GM12878 (cell line): ENCODE results near the gene SEMA7A.

Source experiments
- CBX3 ChIP-seq: fragments of 200-600 bp; sonication (generic); IDR thresholded peaks from 2 replicates; pipeline ENCODE4 v1.6.1; 2016; ENCODE audit warnings: low read depth, borderline replicate concordance
- CTCF ChIP-seq, 3 experiments: IDR thresholded peaks in 2 of 3; conservative IDR thresholded peaks in 1 of 3; 2 replicates each; pipeline ENCODE4 v1.5.1; 2011; ENCODE audit warnings: low read depth in 3 of 3, low read length in 3 of 3, mild to moderate bottlenecking in 3 of 3, control low read depth in 2 of 3, moderate library complexity in 2 of 3, inconsistent platforms in 1 of 3, mixed read lengths in 1 of 3; ENCODE audit not compliant: control insufficient read depth in 2 of 3, insufficient read depth in 1 of 3; ENCODE audit errors: extremely low read depth in 1 of 3
- EP300 ChIP-seq, 2 experiments: fragments of 150-350 bp in 1 of 2; IDR thresholded peaks; 2 replicates each; pipeline ENCODE4 v1.6.1; 2011 to 2012; ENCODE audit warnings: low read depth in 2 of 2, low read length in 2 of 2, borderline replicate concordance in 1 of 2, improper control_type of control experiment in 1 of 2, inconsistent platforms in 1 of 2; ENCODE audit not compliant: control insufficient read depth in 1 of 2
- JUNB ChIP-seq: IDR thresholded peaks from 2 replicates; pipeline ENCODE4 v1.6.1; 2016; ENCODE audit warnings: antibody characterized with exemption, mild to moderate bottlenecking
- KDM1A ChIP-seq: fragments of 200-600 bp; sonication (generic); IDR thresholded peaks from 2 replicates; pipeline ENCODE4 v1.6.1; 2016; ENCODE audit warnings: borderline replicate concordance
- MAX ChIP-seq: IDR thresholded peaks from 2 replicates; pipeline ENCODE4 v1.6.1; 2012; ENCODE audit warnings: low read depth, low read length, improper control_type of control experiment
- NFYB ChIP-seq: IDR thresholded peaks from 2 replicates; pipeline ENCODE4 v1.6.1; 2011; ENCODE audit warnings: low read depth, mild to moderate bottlenecking, low read length, improper control_type of control experiment, moderate library complexity; ENCODE audit not compliant: insufficient read depth
- NR2C2 ChIP-seq: IDR thresholded peaks from 2 replicates; pipeline ENCODE4 v1.6.1; 2011; ENCODE audit warnings: borderline replicate concordance, low read depth; ENCODE audit not compliant: control insufficient read depth, insufficient read length
- POLR2A ChIP-seq: IDR thresholded peaks from 2 replicates; pipeline ENCODE4 v1.6.1; 2011; ENCODE audit warnings: low read depth, mild to moderate bottlenecking, low read length
- RAD21 ChIP-seq: IDR thresholded peaks from 2 replicates; pipeline ENCODE4 v1.6.1; 2011; ENCODE audit warnings: mild to moderate bottlenecking, low read depth, low read length, moderate library complexity; ENCODE audit not compliant: insufficient read depth
- RAD51 ChIP-seq: fragments of 450-650 bp; IDR thresholded peaks from 2 replicates; pipeline ENCODE4 v1.6.1; 2016; ENCODE audit warnings: moderate library complexity, mild to moderate bottlenecking, inconsistent platforms
- RBBP5 ChIP-seq: fragments of 200-600 bp; sonication (generic); conservative IDR thresholded peaks from 2 replicates; pipeline ENCODE4 v1.6.1; 2016
- TF ChIP-seq, protein P1 (sequence below): fragments of 450-650 bp; IDR thresholded peaks from 2 replicates; pipeline ENCODE4 v1.6.1; 2017; ENCODE audit warnings: mild to moderate bottlenecking, moderate library complexity
- TF ChIP-seq, protein P2 (sequence below): IDR thresholded peaks from 2 replicates; pipeline ENCODE4 v1.6.1; 2011; ENCODE audit warnings: low read depth, low read length, improper control_type of control experiment, borderline replicate concordance

- TF ChIP-seq CTCF (IDR thresholded peaks at IDR 0.05 in 2 of 3, conservative IDR thresholded peaks at IDR 0.05 in 1 of 3; ENCODE audit: control insufficient read depth in 2 of 3, extremely low read depth in 1 of 3, insufficient read depth in 1 of 3, low read depth in 3 of 3, low read length in 3 of 3) = no peak
- TF ChIP-seq RAD21 = no peak
- no peak for TF ChIP-seq NFYB
- TF ChIP-seq, protein P1, sequence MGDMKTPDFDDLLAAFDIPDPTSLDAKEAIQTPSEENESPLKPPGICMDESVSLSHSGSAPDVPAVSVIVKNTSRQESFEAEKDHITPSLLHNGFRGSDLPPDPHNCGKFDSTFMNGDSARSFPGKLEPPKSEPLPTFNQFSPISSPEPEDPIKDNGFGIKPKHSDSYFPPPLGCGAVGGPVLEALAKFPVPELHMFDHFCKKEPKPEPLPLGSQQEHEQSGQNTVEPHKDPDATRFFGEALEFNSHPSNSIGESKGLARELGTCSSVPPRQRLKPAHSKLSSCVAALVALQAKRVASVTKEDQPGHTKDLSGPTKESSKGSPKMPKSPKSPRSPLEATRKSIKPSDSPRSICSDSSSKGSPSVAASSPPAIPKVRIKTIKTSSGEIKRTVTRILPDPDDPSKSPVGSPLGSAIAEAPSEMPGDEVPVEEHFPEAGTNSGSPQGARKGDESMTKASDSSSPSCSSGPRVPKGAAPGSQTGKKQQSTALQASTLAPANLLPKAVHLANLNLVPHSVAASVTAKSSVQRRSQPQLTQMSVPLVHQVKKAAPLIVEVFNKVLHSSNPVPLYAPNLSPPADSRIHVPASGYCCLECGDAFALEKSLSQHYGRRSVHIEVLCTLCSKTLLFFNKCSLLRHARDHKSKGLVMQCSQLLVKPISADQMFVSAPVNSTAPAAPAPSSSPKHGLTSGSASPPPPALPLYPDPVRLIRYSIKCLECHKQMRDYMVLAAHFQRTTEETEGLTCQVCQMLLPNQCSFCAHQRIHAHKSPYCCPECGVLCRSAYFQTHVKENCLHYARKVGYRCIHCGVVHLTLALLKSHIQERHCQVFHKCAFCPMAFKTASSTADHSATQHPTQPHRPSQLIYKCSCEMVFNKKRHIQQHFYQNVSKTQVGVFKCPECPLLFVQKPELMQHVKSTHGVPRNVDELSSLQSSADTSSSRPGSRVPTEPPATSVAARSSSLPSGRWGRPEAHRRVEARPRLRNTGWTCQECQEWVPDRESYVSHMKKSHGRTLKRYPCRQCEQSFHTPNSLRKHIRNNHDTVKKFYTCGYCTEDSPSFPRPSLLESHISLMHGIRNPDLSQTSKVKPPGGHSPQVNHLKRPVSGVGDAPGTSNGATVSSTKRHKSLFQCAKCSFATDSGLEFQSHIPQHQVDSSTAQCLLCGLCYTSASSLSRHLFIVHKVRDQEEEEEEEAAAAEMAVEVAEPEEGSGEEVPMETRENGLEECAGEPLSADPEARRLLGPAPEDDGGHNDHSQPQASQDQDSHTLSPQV = no peak
- TF ChIP-seq CBX3 = no peak
- TF ChIP-seq JUNB = no peak
- TF ChIP-seq, protein P2, sequence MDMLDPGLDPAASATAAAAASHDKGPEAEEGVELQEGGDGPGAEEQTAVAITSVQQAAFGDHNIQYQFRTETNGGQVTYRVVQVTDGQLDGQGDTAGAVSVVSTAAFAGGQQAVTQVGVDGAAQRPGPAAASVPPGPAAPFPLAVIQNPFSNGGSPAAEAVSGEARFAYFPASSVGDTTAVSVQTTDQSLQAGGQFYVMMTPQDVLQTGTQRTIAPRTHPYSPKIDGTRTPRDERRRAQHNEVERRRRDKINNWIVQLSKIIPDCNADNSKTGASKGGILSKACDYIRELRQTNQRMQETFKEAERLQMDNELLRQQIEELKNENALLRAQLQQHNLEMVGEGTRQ = no peak
- TF ChIP-seq MAX = no peak
- no peak for TF ChIP-seq POLR2A
- TF ChIP-seq RAD51 = no peak
- TF ChIP-seq RBBP5 = no peak
- TF ChIP-seq EP300 (IDR thresholded peaks at IDR 0.05; ENCODE audit: borderline replicate concordance in 1 of 2, control insufficient read depth in 1 of 2, low read depth in 2 of 2, low read length in 2 of 2) = no peak
- no peak for TF ChIP-seq KDM1A
- no peak for TF ChIP-seq NR2C2
These were observed 35.6 kb downstream of the SEMA7A start for GRCh38 chr15:74398183-74398582.
